ENCODE measurements around the gene TDRD5. TPM values are rescaled to one million over a fixed set of nuclear protein-coding genes. Genes with fewer than 3 reads are reported as not detected.
"Not testable (repeated sequence)": the region's sequence is repeated elsewhere in the genome, so short reads cannot be mapped to it uniquely, and the experiment has no call there.

The TDRD5 gene
- total RNA-seq, 2 donors from 2014 or later, result not detected

DNA sequence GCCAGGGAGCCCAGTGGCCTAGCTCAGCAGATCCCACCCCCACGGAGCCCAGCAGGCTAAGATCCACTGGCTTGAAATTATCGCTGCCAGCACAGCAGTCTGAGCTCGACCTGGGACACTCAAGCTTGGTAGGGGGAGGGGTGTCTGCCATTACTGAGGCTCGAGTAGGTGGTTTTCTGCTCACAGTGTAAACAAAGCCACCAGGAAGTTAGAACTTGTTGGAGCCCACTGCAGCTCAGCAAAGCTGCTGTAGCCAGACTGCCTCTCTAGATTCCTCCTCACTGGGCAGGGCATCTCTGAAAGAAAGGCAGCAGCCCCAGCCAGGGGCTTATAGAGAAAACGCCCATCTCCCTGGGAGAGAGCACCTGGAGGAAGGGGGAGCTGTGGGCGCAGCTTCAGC is 102.9 kb downstream of the TDRD5 start:
- not testable (repeated sequence) for H3K9me3 Mint-ChIP-seq, H3K4me1 Mint-ChIP-seq

DNA sequence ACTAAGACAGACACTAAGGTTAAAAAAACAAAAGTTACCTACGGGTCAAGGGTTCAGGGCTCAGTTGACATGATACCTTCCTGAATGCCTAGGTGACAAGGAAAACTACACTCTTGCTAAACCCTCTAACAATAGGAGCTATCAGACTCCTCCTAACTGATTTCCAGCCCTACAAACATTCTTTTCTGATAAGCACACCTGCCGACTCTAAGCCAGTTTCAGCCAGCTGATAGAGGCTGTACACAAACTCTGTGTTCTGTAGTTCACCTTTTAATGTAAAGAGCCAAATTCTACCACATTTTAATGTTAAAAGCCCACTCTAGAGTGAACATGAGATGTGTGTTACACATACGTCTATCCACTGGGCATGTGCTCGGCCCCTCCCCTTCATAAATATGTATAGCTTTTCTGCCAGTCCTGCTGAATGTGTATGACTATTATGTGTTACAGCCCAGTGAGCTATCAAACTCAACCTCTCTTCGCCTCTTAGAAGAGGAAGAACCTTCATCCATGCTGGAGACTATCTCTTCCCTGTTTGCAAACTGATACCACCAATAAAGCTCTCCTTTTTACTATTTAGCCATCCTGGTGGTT is 111.4 kb downstream of the TDRD5 start:
- ATAC-seq (replicated peaks), result no peak
- H3K27ac Mint-ChIP-seq, result no peak overlapping the region
- H3K4me1 Mint-ChIP-seq, result no peaks in the 10 kb centered on the region
- H3K4me3 Mint-ChIP-seq, result no peak overlapping the region
- no peaks in the 10 kb centered on the region for H3K36me3 Mint-ChIP-seq (ENCODE audit: low read depth)
- H3K9me3 Mint-ChIP-seq, result no peaks in the 10 kb centered on the region
- H3K27me3 Mint-ChIP-seq, result no peaks in the 10 kb centered on the region

More for the DNA sequence above, 102.9 kb downstream of the TDRD5 start:
- not testable (repeated sequence) for H3K36me3 Mint-ChIP-seq (ENCODE audit: low read depth); ATAC-seq (replicated peaks); H3K4me3 Mint-ChIP-seq; H3K27ac Mint-ChIP-seq
- peaks cover 23% of the 10 kb centered on the region for H3K27me3 Mint-ChIP-seq

DNA sequence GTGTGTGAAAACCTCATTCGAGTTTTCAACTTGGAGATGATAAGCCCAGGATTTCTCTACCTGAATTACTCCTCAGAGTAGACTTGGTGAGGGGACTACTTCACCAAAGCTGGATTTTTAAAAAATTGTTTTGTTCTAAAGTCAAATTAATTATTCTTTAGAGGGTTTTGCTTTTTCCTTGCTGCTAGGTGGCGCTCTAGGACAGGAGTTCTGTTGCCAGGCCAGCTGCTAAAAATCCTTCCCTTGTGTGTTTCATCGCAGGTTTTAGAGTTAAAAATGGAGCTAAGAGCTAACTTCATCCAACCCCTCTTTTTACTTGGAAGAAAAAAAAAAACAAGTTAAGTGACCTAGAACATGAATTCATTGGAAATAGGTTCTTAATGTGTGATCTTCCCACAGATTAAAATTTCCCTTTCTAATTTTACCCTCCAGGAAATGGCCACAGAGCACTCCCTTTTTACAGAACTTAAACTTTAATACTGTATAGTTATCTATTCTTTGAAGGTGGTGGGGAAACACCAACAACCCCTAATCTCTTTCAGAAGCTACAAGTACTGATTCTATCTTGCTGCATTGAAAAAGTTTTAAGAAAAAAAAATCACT is 114.8 kb downstream of the TDRD5 start:
- Mint-ChIP-seq H3K27me3 (no peaks in the 10 kb centered on the region), H3K36me3 (ENCODE audit: low read depth) (no peaks in the 10 kb centered on the region), H3K27ac (no peak overlapping the region), H3K4me3 (no peak overlapping the region), H3K9me3 (no peaks in the 10 kb centered on the region), H3K4me1 (peaks cover 12% of the 10 kb centered on the region)
- no peak for ATAC-seq (replicated peaks)

DNA sequence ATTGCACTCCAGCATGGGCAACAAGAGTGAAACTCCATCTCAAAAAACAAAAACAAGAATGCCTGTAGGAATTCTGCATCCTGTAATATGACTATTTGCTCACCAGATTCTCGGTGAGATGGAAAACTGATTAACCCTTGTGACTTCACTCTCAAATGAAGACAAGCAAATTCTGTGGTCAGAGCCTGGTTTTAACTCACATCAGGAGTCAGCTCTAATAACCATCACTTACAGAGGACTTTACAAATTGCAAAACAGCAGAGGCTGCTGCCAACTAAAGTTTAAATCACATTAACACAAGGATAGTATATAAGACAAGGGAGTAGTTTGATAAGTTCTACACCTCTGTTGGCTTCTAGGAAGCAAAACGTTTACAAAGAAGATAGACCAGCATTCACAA is 115.8 kb downstream of the TDRD5 start:
- peaks cover 4% of the 10 kb centered on the region for H3K9me3 Mint-ChIP-seq
- H3K4me1 Mint-ChIP-seq, result peaks cover 12% of the 10 kb centered on the region
- H3K27me3 Mint-ChIP-seq, result no peaks in the 10 kb centered on the region
- no peak overlapping the region for H3K4me3 Mint-ChIP-seq
- H3K36me3 Mint-ChIP-seq (ENCODE audit: low read depth), result no peaks in the 10 kb centered on the region
- ATAC-seq (replicated peaks), result no peak
- H3K27ac Mint-ChIP-seq, result no peak overlapping the region

DNA sequence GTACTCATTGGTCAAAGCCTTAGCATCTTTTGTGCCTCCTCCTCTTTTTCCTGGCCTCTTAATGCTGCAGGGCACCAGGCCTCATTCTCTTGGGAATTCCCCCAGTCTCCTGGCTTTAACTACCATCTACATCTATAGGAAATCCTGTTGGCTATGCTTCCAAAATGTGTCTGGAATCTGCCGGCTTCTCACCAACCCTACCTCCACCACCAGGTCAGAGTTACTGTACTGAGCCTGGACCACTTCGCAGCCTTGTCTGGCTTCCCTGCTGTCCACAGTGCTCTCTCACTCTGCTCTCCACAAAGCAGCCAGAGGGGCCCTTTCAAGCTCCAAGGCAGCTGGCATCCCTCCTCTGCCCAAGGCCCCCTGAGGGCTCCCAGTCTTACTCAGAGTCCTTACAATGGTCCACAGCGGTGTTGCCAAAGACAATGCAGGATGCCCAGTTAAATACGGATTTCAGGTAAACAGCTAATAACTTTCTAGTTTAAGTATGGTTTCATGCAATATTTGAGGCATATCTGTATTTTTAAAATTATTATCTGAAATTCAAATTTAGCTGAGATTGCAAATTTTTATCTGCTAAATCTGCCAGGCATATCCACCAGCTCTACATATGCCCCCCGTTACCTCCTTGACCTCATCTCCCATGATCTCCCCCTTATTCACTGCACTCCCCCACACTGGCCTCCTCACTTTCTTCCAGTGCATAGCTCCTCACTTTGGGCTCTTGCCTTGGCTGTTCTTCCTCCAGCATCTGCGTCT is 117.0 kb downstream of the TDRD5 start:
- H3K9me3 Mint-ChIP-seq, result peaks cover 8% of the 10 kb centered on the region
- H3K36me3 Mint-ChIP-seq (ENCODE audit: low read depth), result no peaks in the 10 kb centered on the region
- no peaks in the 10 kb centered on the region for H3K27me3 Mint-ChIP-seq
- peak overlapping the region; percentile 69 for H3K27ac Mint-ChIP-seq
- H3K4me3 Mint-ChIP-seq, result no peak overlapping the region
- no peak for ATAC-seq (replicated peaks)
- peaks cover 12% of the 10 kb centered on the region for H3K4me1 Mint-ChIP-seq

DNA sequence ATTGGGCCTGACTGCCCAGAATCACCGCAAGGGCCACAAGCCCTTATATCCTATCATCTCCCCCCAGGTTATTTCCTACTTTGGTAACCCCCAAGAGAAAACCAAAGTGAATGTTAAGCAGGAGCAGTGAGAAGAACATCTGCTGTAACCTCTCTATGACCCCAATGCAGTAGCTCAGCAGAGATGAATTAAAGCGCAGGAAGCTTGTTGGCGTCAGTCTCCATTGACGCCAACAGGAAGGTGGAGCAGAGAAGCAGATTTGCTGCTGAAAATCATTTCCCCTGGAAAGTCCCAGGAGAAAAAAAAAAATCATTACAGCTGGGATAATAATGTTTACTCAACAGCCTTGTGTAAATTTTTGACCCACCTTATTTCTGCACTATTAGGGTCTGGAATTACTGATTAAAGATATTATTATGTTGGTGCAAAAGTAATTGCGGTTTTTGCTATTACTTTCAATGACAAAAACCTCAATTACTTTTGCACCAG is 118.3 kb downstream of the TDRD5 start:
- ATAC-seq (replicated peaks), result peak; percentile 60
- Mint-ChIP-seq H3K4me3 (peak overlapping the region; percentile 54), H3K27me3 (no peaks in the 10 kb centered on the region), H3K9me3 (peaks cover 17% of the 10 kb centered on the region), H3K36me3 (ENCODE audit: low read depth) (no peaks in the 10 kb centered on the region), H3K4me1 (peaks cover 12% of the 10 kb centered on the region), H3K27ac (peak overlapping the region; percentile 56)

DNA sequence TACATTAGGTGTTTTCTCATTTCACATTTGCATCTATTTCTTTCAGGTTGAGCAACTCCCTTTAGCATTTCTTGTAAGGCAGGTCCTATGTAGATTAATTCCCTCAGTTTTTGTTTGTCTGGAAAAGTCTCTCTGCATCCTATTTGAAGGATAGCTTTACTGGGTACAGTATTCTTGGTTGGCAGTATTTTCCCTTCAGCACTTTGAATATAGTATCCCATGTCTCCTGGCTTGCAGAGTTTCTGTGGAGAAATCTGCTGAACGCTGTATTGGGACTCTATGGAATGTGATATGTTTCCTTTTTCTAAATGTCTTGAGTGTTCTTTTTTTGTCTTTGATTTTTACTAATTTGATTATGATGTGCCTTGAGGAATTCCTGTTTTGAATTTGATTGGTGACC is 122.5 kb downstream of the TDRD5 start:
- no peaks in the 10 kb centered on the region for H3K27me3 Mint-ChIP-seq
- peaks cover 9% of the 10 kb centered on the region for H3K4me1 Mint-ChIP-seq
- H3K9me3 Mint-ChIP-seq, result peaks cover 45% of the 10 kb centered on the region
- H3K4me3 Mint-ChIP-seq, result no peak overlapping the region
- H3K27ac Mint-ChIP-seq, result no peak overlapping the region
- no peaks in the 10 kb centered on the region for H3K36me3 Mint-ChIP-seq (ENCODE audit: low read depth)
- ATAC-seq (replicated peaks), result no peak

DNA sequence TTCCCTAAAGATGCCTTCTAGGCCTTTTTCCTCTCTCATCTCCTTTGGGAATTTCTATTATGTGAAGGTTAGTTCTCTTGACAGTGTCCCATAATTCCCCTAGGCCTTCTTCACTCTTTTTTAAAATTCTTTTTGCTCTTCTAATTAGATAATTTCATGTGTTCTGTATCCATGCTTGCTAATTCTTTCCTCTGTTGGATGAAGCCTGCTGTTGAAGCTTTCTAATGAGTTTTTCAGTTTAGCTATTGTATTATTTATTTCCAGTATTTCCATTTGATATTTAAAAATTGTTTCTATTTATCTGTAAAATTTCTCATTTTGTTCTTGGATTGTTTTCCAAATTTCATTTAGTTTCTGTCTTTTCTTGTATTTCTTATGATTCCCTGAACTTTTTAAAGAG is 123.0 kb downstream of the TDRD5 start:
- Mint-ChIP-seq H3K9me3 (peaks cover 46% of the 10 kb centered on the region), H3K4me1 (peaks cover 4% of the 10 kb centered on the region), H3K36me3 (ENCODE audit: low read depth) (no peaks in the 10 kb centered on the region), H3K27ac (no peak overlapping the region), H3K4me3 (no peak overlapping the region), H3K27me3 (peaks cover 2% of the 10 kb centered on the region)
- no peak for ATAC-seq (replicated peaks)

DNA sequence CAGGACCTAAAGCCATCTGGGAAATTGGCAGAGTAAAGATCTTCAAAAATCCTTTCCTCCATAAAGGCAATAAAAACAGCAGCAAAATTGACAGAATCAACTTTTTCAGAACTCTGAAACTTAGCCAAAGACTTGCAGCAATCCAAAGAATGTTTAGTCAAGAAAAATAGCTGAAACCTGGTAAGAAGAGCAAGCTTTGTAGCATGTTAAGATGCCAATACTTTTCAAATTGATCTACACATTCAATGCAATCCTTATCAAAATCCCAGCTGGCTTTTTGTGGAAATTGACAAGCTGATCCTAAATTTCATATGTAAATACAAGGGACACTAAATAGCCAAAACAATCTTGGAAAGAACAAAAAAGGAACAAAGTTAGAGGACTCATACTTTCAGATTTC is 127.6 kb downstream of the TDRD5 start:
- Mint-ChIP-seq H3K27me3 (peaks cover 8% of the 10 kb centered on the region), H3K27ac (no peak overlapping the region), H3K36me3 (ENCODE audit: low read depth) (no peaks in the 10 kb centered on the region), H3K9me3 (peaks cover 40% of the 10 kb centered on the region), H3K4me1 (no peaks in the 10 kb centered on the region), H3K4me3 (no peak overlapping the region)
- no peak for ATAC-seq (replicated peaks)

DNA sequence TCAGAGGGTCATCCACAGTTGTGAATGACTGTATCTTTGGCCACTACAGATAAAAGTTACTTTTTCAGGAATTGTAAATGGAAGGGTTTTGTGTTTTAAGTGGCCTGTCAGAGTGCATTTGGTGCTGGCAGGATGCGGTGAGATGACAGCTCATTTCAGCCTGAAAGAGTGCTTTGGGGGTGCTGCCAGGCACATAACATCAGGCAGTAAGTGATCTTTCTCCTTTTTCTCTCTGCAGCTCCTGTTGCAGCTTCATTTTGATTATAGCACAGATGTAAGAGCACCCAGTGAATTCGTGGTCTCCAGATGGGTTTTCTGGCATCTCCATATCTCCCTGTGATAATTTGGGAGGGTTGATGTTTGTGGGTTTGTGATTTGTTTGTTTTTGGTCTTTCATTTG is 136.6 kb downstream of the TDRD5 start:
- no peak overlapping the region for H3K4me3 Mint-ChIP-seq
- no peaks in the 10 kb centered on the region for H3K4me1 Mint-ChIP-seq
- H3K27ac Mint-ChIP-seq, result no peak overlapping the region
- H3K9me3 Mint-ChIP-seq, result no peaks in the 10 kb centered on the region
- ATAC-seq (replicated peaks), result no peak
- H3K27me3 Mint-ChIP-seq, result peaks cover 14% of the 10 kb centered on the region
- no peaks in the 10 kb centered on the region for H3K36me3 Mint-ChIP-seq (ENCODE audit: low read depth)

DNA sequence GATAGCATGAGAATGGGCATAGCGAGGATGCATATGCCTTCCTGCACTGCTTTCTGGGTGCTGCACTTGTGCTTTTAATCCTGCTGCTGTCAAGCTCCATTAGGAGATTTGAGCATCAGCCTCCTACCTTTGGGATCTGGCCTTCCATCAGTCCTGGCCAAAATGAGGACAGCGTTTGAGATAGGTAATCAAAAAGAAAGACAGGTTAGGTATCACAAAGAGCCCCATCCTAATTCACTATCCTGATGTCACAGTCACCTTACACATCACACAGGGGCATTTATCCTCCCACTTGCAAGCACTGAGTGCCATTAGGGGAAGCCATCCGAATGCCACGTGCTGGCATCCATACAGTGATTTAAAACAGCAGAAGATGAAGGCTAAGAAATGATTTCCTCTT is 138.2 kb downstream of the TDRD5 start:
- H3K27ac Mint-ChIP-seq, result no peak overlapping the region

DNA sequence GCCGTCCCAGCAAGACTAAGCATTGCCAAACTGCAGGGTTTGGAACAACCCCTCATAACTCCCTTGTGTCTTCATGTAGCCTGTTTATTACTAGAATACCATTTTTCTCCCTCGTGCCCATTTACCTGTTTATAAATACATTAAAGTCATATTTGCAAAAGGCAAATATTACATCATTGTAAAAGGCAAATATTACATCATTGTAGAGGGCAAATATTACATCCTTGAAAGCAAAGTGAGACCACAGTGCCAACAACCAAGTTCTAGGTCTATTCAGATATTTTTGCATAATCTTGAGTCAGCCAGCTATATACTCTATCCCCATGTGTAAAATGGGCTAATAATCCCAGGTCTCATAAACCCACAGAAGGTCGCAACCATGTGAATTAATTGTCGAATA is 140.0 kb downstream of the TDRD5 start:
- ATAC-seq (replicated peaks), result no peak
- Mint-ChIP-seq H3K9me3 (no peaks in the 10 kb centered on the region), H3K27ac (no peak overlapping the region), H3K27me3 (peaks cover 22% of the 10 kb centered on the region), H3K4me1 (no peaks in the 10 kb centered on the region), H3K4me3 (no peak overlapping the region), H3K36me3 (ENCODE audit: low read depth) (no peaks in the 10 kb centered on the region)

More for the DNA sequence above, 138.2 kb downstream of the TDRD5 start:
- no peak for ATAC-seq (replicated peaks)
- Mint-ChIP-seq H3K36me3 (ENCODE audit: low read depth) (no peaks in the 10 kb centered on the region), H3K4me3 (no peak overlapping the region), H3K27me3 (peaks cover 18% of the 10 kb centered on the region), H3K9me3 (no peaks in the 10 kb centered on the region), H3K4me1 (no peaks in the 10 kb centered on the region)

Measured in activated T-helper 17 cell treated with anti-CD3 and anti-CD28 coated beads, Interleukin-2, amount 50 U/mL, for 72 hours (primary cell).